GM12891 (cell line): ENCODE data around the gene CLEC5A.

Source experiments
- DNase-seq: peaks from one replicate; pipeline ENCODE4 v3.0.0; 2011; ENCODE audit warnings: low spot score; ENCODE audit not compliant: insufficient read length
- FAIRE-seq: peaks from 2 replicates; lab custom pipeline; 2011; peaks lifted over from hg19 to GRCh38; lab: Jason Lieb, UNC
- PAX5 ChIP-seq: IDR thresholded peaks from 2 replicates; pipeline ENCODE4 v1.6.1; 2011; ENCODE audit warnings: low read length, moderate library complexity, mild to moderate bottlenecking; ENCODE audit not compliant: insufficient read depth, severe bottlenecking
- POLR2A ChIP-seq: IDR thresholded peaks from 2 replicates; pipeline ENCODE4 v1.6.1; 2011; ENCODE audit warnings: low read depth, low read length, control low read depth
- POLR2AphosphoS5 ChIP-seq: IDR thresholded peaks from 2 replicates; pipeline ENCODE4 v1.6.1; 2011; ENCODE audit warnings: low read depth, low read length, control low read depth
- POU2F2 ChIP-seq: IDR thresholded peaks from 2 replicates; pipeline ENCODE4 v1.6.1; 2011; ENCODE audit warnings: low read depth, mild to moderate bottlenecking, control low read depth, low read length, moderate library complexity
- SPI1 ChIP-seq: IDR thresholded peaks from 2 replicates; pipeline ENCODE4 v1.6.1; 2011; ENCODE audit warnings: low read depth, low read length, control low read depth
- TAF1 ChIP-seq: IDR thresholded peaks from 2 replicates; pipeline ENCODE4 v1.6.1; 2011; ENCODE audit warnings: low read depth, low read length, control low read depth

CLEC5A gene

DNA sequence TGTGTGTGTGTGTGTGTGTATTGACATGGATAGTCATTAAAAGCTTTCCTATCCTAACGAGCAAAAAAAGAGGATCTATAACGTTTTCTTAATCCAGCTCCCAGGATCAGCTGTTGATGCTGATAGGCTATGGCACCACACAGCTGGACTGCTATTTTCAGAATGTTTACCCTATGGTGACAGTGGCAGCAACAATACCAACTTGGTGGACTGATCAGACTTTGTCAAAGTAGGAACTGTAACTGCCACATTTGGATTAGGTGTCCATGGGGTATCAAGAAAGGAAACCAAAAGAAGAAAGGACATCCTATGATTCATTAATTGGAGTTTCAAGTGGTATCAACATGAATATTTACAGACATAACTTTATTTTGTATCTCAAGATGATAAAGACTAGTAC is 2.7 kb upstream of the CLEC5A start:
- no peak for TF ChIP-seq SPI1
- TF ChIP-seq POU2F2, result no peak
- TF ChIP-seq TAF1, result no peak
- no peak for TF ChIP-seq POLR2AphosphoS5
- TF ChIP-seq PAX5, result no peak
- no peak for TF ChIP-seq POLR2A
- DNase-seq (no peak), FAIRE-seq (no peak)

DNA sequence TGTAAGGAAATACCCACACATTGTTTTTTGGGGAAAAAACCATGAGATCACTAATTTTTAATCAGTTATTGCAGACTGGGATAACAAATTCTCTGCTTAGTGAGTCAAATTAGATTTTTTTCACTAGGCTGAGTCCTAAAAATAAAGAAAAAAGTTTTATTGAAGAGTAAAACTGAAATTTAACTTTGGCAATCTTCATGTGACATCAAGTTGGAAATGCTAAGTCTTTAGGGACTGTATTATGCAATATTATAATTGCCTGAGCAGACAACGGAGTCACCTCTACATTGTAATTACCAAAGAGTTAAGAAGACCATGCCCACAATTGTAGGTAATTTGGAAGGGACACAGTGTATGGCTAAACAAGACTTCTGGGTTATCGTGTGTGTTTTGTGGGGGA is 2.2 kb upstream of the CLEC5A start:
- no peak for FAIRE-seq
- no peak for TF ChIP-seq SPI1
- TF ChIP-seq POU2F2, result no peak
- TF ChIP-seq POLR2A, result no peak
- no peak for TF ChIP-seq PAX5
- TF ChIP-seq TAF1, result no peak
- TF ChIP-seq POLR2AphosphoS5, result no peak

GRCh38 chr7:141945356-141945755 is 1.4 kb downstream of the CLEC5A start:
- FAIRE-seq (no peak), DNase-seq (no peak)
- no peak for TF ChIP-seq POU2F2
- no peak for TF ChIP-seq TAF1
- TF ChIP-seq POLR2A, result no peak
- no peak for TF ChIP-seq PAX5
- no peak for TF ChIP-seq SPI1
- no peak for TF ChIP-seq POLR2AphosphoS5

More for the DNA sequence above, 2.2 kb upstream of the CLEC5A start:
- no peak for DNase-seq

DNA sequence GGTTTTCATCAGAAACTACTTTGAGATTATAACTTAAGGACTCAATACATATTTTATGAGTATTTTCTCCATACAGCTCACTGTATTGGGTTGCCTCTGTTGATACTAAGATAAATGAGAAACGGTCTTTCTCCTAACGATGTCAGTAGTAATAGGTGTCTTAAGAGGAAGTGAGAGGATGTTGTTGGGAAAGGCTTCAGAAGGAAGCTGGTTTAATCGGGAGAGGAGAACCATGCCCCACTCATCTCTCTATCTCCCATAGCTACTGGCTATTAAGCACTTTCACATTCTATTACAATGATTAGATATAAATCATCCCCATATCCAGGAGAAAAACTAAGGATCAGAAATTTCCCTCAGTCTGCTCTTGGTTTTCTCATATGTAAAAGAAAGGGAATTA is 2.0 kb downstream of the CLEC5A start:
- DNase-seq (no peak), FAIRE-seq (no peak)
- TF ChIP-seq PAX5, result no peak

DNA sequence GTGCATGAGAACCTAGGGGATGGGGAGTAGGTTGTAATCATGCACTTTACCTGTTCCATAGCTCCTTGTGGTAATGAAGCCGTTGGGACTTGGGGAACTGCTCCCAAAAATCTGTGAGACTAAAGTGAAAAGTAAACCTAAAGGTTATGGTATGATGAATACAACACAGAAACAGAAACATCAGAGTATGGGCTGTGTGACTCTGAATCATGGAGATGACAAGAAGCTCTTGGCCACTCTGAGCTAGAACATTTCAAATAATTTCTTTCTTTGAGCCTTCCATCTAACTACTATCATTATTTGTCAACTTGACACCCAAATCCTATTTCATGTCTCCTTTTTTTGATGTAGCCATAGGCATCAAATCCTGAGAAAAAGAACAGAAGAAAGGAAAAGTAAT is 2.9 kb downstream of the CLEC5A start:
- TF ChIP-seq POLR2AphosphoS5 (no peak), POLR2A (no peak), PAX5 (no peak), TAF1 (no peak), SPI1 (no peak), POU2F2 (no peak)
- FAIRE-seq (no peak), DNase-seq (no peak)

GRCh38 chr7:141941075-141941474 is 5.7 kb downstream of the CLEC5A start:
- DNase-seq, result no peak
- no peak for TF ChIP-seq POLR2AphosphoS5
- no peak for TF ChIP-seq SPI1
- TF ChIP-seq POLR2A, result no peak
- no peak for TF ChIP-seq TAF1
- no peak for TF ChIP-seq PAX5
- TF ChIP-seq POU2F2, result no peak
- FAIRE-seq, result no peak

DNA sequence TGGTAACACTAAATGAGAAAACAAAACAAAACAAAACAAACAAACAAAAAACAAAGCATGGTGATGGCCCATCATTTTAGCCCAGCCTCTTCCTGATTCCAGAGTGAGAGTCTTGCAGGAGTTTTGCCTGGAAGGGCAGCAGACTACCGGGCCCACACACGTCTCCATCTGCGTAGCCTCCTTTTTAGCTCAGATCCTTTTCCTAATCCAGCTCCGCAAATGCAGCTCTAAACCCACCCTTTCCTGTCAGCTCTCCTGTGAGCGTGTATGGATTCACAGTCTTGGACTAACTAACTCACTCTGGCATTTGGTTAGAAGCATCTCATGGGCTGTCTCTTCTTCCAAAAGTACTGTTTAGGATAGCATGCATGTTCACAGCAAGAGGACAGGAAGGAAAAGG is 16.6 kb downstream of the CLEC5A start:
- TF ChIP-seq PAX5 (no peak), POLR2A (no peak), POU2F2 (no peak), TAF1 (no peak), SPI1 (no peak), POLR2AphosphoS5 (no peak)
- FAIRE-seq, result no peak
- no peak for DNase-seq

- TF ChIP-seq PAX5 (no peak), SPI1 (no peak), POU2F2 (no peak), TAF1 (no peak), POLR2AphosphoS5 (no peak), POLR2A (no peak)
- DNase-seq, result no peak
- FAIRE-seq, result no peak
Measured at GRCh38 chr7:141928845-141929195, 18.0 kb downstream of the CLEC5A start.

DNA sequence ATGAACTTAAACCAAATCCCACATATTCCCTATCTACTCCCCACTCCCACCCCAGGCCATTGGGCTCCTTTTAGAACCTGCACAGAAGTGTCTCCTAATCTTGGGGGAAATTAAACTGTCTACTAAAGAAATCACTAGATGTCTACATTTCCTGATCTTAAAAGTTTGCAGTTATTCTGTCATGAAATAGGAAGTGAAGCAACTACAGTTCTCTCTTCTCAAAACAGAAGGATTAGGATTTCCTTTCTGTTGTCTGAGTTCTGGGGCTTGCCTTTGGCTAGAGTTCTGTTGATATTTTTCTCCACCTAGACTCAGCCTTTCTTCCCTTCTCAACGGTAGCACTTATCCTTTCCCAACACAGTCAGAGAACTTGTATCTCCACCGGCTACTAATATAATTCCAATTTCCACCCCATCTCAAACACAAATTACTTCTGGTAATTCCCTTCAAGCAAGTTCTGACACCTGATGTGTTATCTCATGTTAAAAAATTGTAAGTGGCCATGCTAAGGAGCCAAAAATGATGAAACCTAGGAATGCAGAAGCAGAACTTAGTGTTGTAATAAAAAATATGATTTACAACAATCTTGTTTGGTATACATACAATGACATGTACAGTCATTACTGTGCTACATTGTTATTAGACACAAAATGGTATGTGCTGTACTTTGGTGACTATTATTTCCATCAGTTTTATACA is 18.5 kb downstream of the CLEC5A start:
- TF ChIP-seq TAF1 (no peak), POLR2A (no peak), POLR2AphosphoS5 (no peak), POU2F2 (no peak), SPI1 (no peak), PAX5 (no peak)
- no peak for DNase-seq
- FAIRE-seq, result no peak

- no peak for FAIRE-seq
- TF ChIP-seq PAX5 (no peak), TAF1 (no peak), POLR2AphosphoS5 (no peak)
- DNase-seq, result no peak
Measured at GRCh38 chr7:141920281-141920680, 26.5 kb downstream of the CLEC5A start.
